ENCODE results near the gene ABR. TPM values are rescaled to one million over a fixed set of nuclear protein-coding genes. Genes with fewer than 3 reads are reported as not detected.

ABR gene
- total RNA-seq, 1 donor: 112 TPM

DNA sequence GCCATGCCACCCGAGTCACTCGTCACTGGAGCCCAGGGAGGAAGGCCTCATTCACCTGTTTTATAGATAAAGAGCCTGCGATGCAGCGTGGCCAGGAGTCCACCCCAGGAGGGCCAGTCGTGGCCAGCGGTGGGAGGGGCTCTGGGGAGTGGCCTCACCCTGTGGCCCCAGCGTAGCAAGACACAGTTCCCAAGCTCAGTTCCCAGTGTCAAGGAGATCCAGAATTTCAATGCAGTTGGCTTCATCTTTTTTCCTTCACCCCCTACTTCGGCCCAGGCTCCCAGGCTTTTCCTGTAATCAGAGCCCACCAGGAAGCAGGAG is 84.0 kb downstream of the ABR start:
- peaks cover 51% of the 10 kb centered on the region for H3K4me1 ChIP-seq (ENCODE audit: insufficient read depth, low read length)
- no peaks in the 10 kb centered on the region for H3K27me3 ChIP-seq (ENCODE audit: insufficient read depth, low read length)

DNA sequence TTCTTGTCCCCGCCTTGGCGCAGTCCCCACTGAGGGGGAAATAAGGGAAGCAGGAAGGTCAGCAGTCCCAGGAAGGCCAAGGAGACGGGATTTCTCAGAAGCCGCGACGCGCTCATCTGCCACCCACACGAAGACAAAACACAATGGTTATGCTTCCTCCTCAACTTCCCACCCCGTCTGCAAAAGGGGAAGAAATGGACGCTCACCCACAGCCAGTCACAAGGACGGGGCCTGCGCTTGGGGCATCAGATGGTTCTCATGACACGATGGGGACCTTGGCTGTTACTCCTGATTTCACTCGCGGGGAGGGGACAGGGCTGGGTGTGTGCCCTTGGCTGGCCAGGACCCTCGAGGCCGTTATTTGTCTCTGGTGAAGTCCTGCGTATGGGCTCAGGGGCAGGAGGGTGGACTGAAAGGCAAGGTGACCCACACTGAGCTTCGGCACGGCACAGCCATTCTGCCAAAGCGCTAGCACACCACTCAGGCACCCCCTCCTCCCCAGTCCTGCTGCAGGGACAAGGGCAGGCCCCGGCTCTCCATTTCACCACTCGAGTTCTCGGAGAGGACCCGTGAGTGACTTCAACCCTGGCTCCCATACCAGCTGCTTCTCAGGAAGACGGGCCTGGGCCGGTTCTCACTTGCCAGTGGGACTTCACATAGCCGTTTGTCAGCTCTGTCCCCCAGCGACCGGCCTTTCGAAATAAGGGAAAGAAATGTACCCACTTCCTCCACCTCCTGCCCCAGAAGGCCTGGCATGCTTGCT is 84.5 kb downstream of the ABR start:
- Histone ChIP-seq H3K4me1 (ENCODE audit: insufficient read depth, low read length) (peaks cover 51% of the 10 kb centered on the region), H3K4me3 (ENCODE audit: low read length) (no peak overlapping the region), H3K9me3 (ENCODE audit: low read depth, low read length) (no peaks in the 10 kb centered on the region), H3K27me3 (ENCODE audit: insufficient read depth, low read length) (no peaks in the 10 kb centered on the region)

More for the DNA sequence above, 84.0 kb downstream of the ABR start:
- H3K4me3 ChIP-seq (ENCODE audit: low read length): no peak overlapping the region
- no peaks in the 10 kb centered on the region for H3K9me3 ChIP-seq (ENCODE audit: low read depth, low read length)

DNA sequence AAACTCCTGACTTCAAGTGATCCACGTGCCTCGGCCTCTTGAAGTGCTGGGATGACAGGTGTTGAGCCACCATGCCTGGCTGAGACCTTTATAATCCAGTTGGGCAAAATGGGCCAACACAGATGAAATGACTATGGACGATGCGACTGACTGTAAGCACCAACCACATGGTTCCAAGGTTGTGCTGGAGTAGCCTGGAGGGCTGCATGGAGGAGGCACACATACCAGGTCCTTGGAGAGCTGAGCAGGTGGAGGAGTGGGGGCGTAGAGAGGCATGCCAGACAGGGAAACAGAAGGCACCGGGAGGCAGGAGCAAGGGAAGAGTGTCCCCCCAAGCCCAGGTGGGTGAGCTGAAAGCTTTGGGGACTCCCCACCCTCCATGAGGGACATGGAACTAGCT is 85.2 kb downstream of the ABR start:
- Histone ChIP-seq H3K9me3 (ENCODE audit: low read depth, low read length) (no peaks in the 10 kb centered on the region), H3K27me3 (ENCODE audit: insufficient read depth, low read length) (no peaks in the 10 kb centered on the region), H3K4me3 (ENCODE audit: low read length) (no peak overlapping the region), H3K4me1 (ENCODE audit: insufficient read depth, low read length) (peaks cover 51% of the 10 kb centered on the region)

DNA sequence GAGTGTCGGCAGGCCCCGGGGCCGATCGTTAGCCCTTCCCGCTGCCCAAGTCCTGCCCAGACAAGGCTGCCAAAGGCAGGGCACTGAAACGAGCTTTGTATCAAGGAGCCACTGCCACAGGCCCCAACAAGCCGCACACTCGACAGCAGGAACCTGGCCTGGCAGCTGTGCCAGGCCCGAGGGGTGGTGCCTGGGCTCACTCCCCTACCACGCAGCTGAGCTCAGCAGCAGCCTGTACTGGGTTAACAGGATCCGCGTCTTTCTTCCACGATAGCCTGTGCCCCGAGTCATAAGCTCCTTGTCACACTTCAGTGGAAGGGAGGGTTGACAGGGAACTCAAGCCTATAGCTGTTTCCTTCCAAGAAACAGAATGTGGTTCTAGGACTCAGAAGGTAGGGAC is 87.9 kb downstream of the ABR start:
- H3K9me3 ChIP-seq (ENCODE audit: low read depth, low read length): no peaks in the 10 kb centered on the region
- H3K4me3 ChIP-seq (ENCODE audit: low read length): no peak overlapping the region
- H3K4me1 ChIP-seq (ENCODE audit: insufficient read depth, low read length): peaks cover 28% of the 10 kb centered on the region
- H3K27me3 ChIP-seq (ENCODE audit: insufficient read depth, low read length): no peaks in the 10 kb centered on the region

DNA sequence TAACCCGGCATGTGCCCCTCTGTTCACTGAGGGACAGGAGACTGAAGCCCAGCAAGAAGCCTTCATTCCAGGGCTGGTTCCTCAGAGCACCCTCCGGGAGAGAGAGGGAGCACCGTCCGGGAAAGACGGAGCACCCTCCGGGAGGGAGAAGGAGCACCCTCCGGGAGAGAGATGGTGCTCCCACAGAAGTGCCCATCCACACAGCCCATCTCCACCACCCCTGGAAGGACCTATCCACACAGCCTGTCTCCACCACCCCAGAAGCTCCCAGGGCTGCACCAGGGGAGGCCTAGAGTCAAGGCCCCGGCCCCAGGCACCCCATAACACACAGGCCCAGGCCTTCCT is 88.6 kb downstream of the ABR start:
- Histone ChIP-seq H3K27me3 (ENCODE audit: insufficient read depth, low read length) (no peaks in the 10 kb centered on the region), H3K4me1 (ENCODE audit: insufficient read depth, low read length) (peaks cover 21% of the 10 kb centered on the region), H3K9me3 (ENCODE audit: low read depth, low read length) (no peaks in the 10 kb centered on the region)

DNA sequence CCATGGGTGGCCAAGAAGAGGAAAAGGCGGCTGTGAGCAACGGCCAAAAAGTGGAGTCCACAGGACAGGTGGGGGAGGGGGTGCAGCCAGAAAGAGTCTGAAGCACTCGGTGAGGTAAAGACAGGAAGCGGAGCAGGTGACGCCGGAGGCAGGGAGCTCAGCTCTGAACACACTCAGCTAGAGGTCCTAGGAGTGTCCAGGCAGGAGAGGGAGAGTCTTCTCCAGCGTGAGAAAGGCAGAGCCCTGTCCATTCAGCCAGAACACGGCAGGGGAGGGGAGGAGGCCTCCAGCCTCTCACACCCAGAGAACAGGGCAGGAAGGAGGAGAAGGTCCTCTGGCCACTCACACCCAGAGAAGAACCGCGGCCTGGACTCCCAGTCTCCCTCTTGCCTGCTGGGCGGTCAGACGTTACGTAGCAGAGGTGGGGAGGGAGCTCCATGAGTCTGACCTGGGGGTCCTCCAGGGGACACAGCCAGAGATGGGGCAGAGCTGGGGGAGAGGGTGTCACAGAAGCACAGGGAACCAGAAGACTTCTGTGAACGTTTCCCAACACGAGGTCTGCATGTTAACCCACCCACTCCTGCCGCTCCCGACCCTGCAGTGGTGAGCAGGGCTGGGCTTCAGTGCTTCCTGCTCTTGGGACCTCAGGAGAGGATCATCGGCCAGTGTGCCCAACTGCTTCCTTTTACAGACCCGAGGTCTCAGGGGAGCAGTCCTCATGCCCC is 89.2 kb downstream of the ABR start:
- no peaks in the 10 kb centered on the region for H3K9me3 ChIP-seq (ENCODE audit: low read depth, low read length)
- peaks cover 15% of the 10 kb centered on the region for H3K4me1 ChIP-seq (ENCODE audit: insufficient read depth, low read length)
- no peaks in the 10 kb centered on the region for H3K27me3 ChIP-seq (ENCODE audit: insufficient read depth, low read length)
- no peak overlapping the region for H3K4me3 ChIP-seq (ENCODE audit: low read length)

More for the DNA sequence above, 88.6 kb downstream of the ABR start:
- no peak overlapping the region for H3K4me3 ChIP-seq (ENCODE audit: low read length)

DNA sequence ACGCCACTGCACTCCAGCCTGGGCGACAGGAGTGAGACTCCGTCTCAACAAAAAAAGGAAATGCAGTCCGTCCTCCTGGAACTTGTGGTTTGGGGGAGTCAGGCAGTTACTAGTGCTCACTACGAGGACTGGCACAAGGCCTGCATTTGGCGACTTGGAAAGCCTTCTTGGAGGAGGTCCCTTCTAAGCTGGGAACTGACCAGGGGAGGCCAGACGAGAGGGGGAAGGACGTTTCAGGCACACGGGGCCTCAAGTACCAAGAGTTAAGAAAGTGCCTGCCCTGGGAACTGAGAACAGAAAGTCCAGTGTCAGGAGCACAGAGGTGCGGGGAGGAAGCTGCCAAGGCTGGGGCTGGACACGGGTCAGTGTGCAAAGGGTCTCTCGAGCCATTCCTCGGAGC is 89.9 kb downstream of the ABR start:
- Histone ChIP-seq H3K27me3 (ENCODE audit: insufficient read depth, low read length) (no peaks in the 10 kb centered on the region), H3K9me3 (ENCODE audit: low read depth, low read length) (no peaks in the 10 kb centered on the region), H3K4me1 (ENCODE audit: insufficient read depth, low read length) (peaks cover 8% of the 10 kb centered on the region), H3K4me3 (ENCODE audit: low read length) (no peak overlapping the region)

DNA sequence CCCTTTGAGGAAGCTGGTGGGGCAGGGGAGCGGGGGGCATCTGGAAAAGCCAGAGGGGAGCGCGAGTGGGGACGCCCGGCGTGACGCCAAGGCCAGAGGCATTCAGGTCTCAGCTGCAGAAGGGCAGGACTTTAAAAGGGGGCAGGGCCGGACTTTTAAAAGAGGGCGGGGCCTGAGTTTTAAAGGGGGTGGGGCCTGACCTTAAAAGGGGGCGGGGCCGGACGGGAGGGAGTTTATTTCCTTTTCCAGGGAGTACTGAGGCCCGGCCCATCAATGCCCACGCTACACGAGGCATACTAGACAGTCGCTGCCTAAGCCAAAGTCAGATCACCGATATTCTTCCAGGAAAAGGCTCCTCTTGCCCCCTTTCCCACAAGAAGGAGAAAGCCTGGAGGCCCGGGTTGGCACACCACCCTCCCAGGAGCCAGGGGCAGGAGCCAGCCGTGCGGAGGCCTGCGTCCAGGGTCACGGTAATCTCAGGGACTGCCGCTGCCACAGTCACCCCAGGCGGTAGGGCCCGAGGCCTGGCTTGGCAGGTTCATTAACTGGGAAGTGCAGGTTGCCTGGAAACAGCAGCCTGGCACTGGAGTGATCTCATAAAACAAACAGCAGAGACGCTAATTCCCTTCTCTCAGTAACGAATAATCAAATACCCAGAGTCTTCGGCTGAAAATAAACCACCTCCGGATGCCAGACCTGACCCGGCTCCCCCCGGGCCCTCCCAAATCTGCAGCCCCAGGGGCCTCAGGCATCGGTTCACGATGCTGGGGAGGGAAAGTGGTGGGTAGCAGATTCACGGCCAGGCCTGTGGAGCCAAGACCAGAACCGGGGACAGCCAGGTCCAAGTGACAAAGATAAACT is 92.2 kb downstream of the ABR start:
- Histone ChIP-seq H3K4me3 (ENCODE audit: low read length) (no peak overlapping the region), H3K9me3 (ENCODE audit: low read depth, low read length) (no peaks in the 10 kb centered on the region), H3K27me3 (ENCODE audit: insufficient read depth, low read length) (no peaks in the 10 kb centered on the region), H3K4me1 (ENCODE audit: insufficient read depth, low read length) (no peaks in the 10 kb centered on the region)

DNA sequence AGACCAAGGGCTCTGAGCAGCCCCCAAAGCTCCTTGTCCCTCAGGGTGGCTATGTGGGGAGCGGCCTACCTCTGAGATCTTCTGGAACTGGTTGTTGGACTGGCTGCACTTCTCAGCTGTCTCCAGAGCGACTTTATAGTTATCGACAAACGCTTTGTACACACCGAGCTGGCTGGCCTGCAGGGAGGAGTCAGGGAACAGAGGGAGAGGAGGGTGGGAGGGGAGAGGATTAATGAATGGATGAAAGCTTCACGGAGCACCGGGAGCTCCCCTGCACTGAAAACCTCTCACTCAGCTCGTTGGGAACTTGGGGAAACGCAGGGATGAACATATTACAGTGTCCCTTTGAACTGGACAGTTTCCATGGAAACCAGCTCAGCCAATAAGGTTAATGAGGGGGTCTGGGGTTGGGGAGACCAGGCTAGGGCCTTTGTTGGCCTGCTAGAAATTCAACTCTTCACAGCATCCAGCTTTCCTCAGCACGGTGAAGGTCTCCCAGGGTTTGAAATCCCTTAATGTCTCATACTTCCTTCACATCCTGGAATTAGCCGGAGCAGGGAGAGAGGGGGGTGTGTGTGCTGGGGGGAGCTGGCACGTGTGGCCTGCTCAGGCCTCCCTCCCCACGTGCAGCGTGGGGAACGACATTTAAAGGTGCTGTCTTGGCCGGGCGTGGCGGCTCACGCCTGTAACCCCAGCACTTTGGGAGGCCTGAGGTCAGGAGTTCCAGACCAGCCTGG is 96.2 kb downstream of the ABR start:
- H3K4me3 ChIP-seq (ENCODE audit: low read length): no peak overlapping the region
- no peaks in the 10 kb centered on the region for H3K27me3 ChIP-seq (ENCODE audit: insufficient read depth, low read length)
- H3K4me1 ChIP-seq (ENCODE audit: insufficient read depth, low read length): peaks cover 5% of the 10 kb centered on the region
- H3K9me3 ChIP-seq (ENCODE audit: low read depth, low read length): no peaks in the 10 kb centered on the region

DNA sequence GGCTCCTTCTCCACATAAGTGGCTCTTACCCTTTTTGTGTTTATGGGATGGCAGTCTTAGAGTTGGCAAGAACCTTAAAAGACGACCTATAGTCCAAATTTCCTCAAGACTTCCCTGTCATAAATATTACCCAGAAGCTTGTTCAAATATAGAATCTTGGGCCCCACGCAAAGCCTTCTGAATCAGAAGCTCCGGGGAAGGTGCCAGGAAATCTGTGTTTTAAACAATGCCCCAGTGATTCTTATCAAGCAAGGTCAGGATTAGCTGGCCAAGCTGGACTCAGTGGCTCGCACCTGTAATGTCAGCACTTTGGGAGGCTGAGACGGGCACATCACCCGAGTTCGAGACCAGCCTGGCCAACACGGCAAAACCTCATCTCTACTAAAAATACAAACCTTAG is 97.2 kb downstream of the ABR start:
- no peak overlapping the region for H3K4me3 ChIP-seq (ENCODE audit: low read length)
- no peaks in the 10 kb centered on the region for H3K9me3 ChIP-seq (ENCODE audit: low read depth, low read length)
- peaks cover 5% of the 10 kb centered on the region for H3K4me1 ChIP-seq (ENCODE audit: insufficient read depth, low read length)
- H3K27me3 ChIP-seq (ENCODE audit: insufficient read depth, low read length): no peaks in the 10 kb centered on the region

DNA sequence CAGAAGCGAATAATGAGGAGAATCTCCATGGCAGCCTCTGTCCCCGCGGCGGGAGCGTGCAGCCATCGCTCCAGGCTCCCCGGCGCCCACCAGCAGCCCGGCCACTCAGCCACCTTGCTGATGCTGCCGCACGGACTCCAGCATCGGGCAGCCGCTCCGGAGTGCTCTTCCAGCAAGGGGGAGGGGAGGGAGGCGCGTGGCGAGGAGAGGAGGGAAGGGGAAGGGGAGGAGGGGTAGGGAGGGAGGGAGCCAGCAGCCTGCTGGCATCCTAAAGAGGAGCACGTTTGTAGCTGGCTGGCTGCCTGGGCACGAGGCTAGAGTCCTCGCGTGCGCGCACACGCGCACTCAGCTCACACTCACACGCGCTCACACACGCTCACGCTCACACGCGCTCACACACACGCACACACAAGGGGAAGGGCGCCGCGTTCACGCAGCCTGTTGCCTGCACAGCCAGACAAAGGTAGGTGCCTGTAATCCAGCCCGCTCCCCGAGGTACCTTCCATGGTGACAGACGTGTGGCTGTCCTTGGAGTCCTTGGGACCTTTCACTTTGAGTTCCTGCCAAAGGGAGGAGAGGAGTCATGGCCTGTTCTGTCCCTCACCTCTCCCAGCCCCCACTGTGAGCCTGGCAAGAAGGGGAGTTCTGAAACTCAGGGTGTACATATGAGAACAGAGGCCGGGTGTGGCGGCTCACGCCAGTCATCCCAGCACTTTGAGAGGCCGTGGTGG is 100.8 kb downstream of the ABR start:
- peaks cover 5% of the 10 kb centered on the region for H3K4me1 ChIP-seq (ENCODE audit: insufficient read depth, low read length)
- H3K4me3 ChIP-seq (ENCODE audit: low read length): no peak overlapping the region
- H3K27me3 ChIP-seq (ENCODE audit: insufficient read depth, low read length): no peaks in the 10 kb centered on the region
- no peaks in the 10 kb centered on the region for H3K9me3 ChIP-seq (ENCODE audit: low read depth, low read length)

DNA sequence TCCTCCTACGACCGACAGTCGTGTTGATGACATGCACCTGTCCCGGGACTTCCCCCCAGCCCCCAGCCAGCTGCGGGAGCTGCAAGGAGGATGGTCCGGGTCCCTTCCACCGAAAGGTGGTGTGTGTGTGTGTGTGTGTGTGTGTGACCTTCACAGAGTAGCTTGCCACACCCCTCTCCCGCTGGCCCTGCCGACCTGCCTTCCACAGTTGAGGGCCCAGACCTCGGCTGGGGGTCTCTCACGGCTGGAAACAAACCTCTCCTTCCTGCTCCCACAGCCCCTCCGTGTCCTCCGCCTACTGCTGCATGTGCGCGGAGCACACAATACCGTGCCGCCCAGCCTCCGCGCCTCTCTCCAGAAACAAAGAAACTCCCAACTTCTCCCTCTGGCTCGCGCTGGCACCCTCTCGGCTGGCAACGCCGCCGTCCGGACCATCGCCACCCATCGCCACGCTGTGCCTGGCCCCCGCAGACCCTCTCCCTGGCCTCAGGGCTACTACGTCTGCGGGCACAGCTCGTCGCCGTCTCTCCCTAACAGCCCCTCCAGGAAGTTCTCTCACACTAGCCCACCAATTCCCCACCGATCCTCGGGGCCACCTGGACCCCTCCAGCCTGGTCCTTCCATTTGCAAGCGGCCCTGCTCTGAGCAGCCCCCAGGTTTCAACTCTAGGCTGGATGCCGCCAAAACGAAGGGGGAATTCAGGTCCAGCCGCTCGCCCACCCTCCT is 101.6 kb downstream of the ABR start:
- H3K27me3 ChIP-seq (ENCODE audit: insufficient read depth, low read length): no peaks in the 10 kb centered on the region
- peaks cover 5% of the 10 kb centered on the region for H3K4me1 ChIP-seq (ENCODE audit: insufficient read depth, low read length)
- no peak overlapping the region for H3K4me3 ChIP-seq (ENCODE audit: low read length)
- no peaks in the 10 kb centered on the region for H3K9me3 ChIP-seq (ENCODE audit: low read depth, low read length)

DNA sequence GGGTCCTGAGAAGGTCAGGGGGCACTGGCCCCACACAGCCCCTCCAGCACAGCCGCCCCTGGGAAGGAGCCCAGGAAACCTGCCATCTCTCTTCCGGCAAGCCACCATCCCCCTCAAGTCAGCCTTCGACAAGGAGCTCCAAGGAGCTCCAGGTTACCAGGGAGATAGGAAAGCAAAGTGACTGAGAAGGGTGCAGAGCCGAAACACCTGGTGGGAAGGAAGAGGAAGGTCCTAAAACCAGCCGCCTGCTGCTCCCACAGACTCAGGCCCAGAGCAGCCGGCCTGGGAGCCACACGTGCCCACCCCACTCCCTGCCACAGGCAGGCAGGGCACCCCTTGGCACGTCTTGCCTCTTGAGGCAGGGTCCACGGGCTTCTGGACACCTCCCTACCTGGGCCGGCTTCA is 102.2 kb downstream of the ABR start:
- Histone ChIP-seq H3K4me1 (ENCODE audit: insufficient read depth, low read length) (peaks cover 5% of the 10 kb centered on the region), H3K27me3 (ENCODE audit: insufficient read depth, low read length) (no peaks in the 10 kb centered on the region), H3K9me3 (ENCODE audit: low read depth, low read length) (no peaks in the 10 kb centered on the region), H3K4me3 (ENCODE audit: low read length) (no peak overlapping the region)

DNA sequence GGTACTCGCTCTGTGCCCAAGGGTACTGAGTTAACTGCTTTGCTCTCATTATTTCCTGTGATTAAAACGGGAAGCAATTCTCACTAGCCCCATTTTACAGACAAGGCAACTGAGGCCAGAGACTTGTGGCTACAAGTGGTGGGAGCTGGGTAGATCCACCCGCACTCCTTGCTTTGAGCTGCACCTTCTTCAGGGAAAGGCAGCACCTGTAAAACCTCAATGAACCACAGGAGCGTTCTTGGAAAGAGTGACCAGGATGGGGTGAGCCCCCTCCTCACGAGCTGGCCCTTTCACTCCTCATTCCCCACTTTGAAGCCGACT is 102.8 kb downstream of the ABR start:
- Histone ChIP-seq H3K9me3 (ENCODE audit: low read depth, low read length) (no peaks in the 10 kb centered on the region), H3K4me3 (ENCODE audit: low read length) (no peak overlapping the region), H3K4me1 (ENCODE audit: insufficient read depth, low read length) (peaks cover 5% of the 10 kb centered on the region), H3K27me3 (ENCODE audit: insufficient read depth, low read length) (no peaks in the 10 kb centered on the region)
